Measurements from ENCODE around the gene CES3. TPM values are rescaled to one million over a fixed set of nuclear protein-coding genes. Genes with fewer than 3 reads are reported as not detected.

The CES3 gene
- total RNA-seq, 3 donors from 2014 or later = 0.29 to 5.9 (median 2.1) TPM

DNA sequence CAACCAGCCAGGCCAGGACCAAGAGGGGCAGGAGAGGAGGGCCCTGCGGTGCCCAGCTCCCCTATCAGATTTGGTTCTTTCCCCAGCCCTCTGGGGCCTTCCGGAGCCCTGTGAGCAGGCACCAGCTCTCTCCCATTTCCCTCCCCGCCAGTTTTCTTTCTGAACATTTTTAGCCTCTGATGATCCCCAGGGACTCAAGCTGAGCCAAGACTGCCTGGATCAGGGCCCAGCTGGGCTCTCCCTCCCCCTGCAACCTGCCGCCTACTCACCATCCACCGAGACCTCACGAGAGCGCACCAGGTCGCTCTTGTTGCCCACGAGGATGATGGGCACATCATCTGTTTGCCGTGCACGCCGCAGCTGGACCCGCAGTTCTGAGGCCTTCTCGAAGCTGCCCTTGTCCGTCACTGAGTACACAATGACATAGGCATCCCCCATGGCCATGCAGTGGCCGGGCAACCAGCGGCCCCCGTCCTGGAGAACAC is 37.8 kb upstream of the CES3 start:
- peaks cover 0 to 14% of the 10 kb centered on the region in 2 donors for H3K27me3 ChIP-seq
- H3K9me3 ChIP-seq = no peaks in the 10 kb centered on the region
- DNase-seq (ENCODE audit: low spot score in 2 of 2) = no peak
- H3K27ac ChIP-seq = peak overlapping the region in 1 of 2 donors; percentile 52
- H3K4me3 ChIP-seq = peak overlapping the region; percentile 45 to 70 (median 51)
- intact Hi-C loops (cut with DNase I; ENCODE audit: low total_unique reads) = no loop called here
- H3K4me1 ChIP-seq = peaks cover 0 to 6% of the 10 kb centered on the region in 2 donors
- TF ChIP-seq POLR2A (IDR thresholded peaks at IDR 0.05) (no peak), POLR2AphosphoS5 (IDR thresholded peaks at IDR 0.05) (peak in 1 of 3 donors; percentile 10)
- H3K36me3 ChIP-seq = no peaks in the 10 kb centered on the region

DNA sequence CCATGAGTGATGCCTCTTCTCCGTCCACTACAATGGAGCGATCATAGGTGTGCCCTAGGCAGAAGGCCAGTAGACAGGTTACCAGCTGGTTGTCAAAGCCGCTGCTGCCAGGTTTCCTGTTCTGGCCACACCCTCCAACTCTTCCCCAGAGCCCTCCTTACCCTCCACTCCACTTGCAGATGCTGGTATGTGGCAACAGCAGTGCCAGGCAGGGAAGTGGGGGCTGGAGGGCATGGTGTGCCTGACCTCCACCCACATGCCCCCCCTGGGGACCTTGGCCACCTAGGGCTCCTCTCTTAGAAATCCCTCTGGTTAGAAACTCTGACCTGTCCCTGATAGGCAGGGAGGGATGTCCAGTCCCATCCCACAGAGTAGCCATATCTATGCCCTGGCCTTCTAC is 37.2 kb upstream of the CES3 start:
- Histone ChIP-seq H3K4me3 (peak overlapping the region; percentile 45 to 70 (median 51)), H3K27ac (peak overlapping the region in 1 of 2 donors; percentile 12), H3K36me3 (no peaks in the 10 kb centered on the region), H3K9me3 (no peaks in the 10 kb centered on the region), H3K27me3 (peaks cover 0 to 14% of the 10 kb centered on the region in 2 donors), H3K4me1 (peaks cover 0 to 6% of the 10 kb centered on the region in 2 donors)
- TF ChIP-seq, protein P1, sequence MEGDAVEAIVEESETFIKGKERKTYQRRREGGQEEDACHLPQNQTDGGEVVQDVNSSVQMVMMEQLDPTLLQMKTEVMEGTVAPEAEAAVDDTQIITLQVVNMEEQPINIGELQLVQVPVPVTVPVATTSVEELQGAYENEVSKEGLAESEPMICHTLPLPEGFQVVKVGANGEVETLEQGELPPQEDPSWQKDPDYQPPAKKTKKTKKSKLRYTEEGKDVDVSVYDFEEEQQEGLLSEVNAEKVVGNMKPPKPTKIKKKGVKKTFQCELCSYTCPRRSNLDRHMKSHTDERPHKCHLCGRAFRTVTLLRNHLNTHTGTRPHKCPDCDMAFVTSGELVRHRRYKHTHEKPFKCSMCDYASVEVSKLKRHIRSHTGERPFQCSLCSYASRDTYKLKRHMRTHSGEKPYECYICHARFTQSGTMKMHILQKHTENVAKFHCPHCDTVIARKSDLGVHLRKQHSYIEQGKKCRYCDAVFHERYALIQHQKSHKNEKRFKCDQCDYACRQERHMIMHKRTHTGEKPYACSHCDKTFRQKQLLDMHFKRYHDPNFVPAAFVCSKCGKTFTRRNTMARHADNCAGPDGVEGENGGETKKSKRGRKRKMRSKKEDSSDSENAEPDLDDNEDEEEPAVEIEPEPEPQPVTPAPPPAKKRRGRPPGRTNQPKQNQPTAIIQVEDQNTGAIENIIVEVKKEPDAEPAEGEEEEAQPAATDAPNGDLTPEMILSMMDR (IDR thresholded peaks at IDR 0.05) = no peak
- TF ChIP-seq POLR2A (IDR thresholded peaks at IDR 0.05) (no peak), POLR2AphosphoS5 (IDR thresholded peaks at IDR 0.05) (no peak)
- intact Hi-C loops (cut with DNase I; ENCODE audit: low total_unique reads) = no loop called here
- DNase-seq (ENCODE audit: low spot score in 2 of 2) = no peak

DNA sequence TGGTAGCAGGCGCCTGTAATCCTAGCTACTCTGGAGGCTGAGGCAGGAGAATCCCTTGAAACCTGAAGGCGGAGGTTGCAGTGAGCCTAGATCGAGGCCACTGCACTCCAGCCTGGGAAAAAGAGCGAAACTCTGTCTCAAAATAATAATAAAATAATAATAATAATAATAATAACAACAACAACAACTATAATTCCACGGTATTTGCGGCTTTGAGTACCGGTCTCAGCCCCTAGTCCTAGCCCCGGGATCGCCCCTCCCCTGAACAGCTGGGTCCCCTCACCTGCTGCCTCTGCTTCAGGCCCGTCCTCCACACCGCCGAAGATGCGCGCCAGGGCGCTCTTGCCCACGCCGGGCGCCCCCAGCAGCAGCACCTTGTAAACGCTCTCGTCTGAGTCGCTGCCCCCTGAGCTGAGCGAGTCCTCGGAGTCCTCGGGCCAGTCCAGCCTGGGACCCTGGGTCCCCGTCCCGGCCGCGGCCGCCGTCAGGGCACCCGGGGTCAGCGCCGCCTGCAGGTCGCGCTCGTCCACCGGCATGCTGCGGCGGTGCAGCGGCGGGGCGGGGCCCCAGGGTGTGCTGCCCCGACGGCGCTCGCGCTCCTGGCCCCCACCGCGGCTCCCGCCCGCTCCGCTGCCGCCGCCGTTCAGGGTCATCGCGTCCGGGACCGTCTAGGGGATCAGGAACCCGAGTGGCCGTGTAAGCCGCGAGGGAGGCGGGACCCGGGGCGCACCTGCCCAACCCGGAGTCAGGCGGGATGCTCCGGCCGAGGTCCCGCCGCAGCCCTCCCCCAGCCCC is 36.3 kb upstream of the CES3 start:
- intact Hi-C loops (cut with DNase I; ENCODE audit: low total_unique reads) = no loop called here
- TF ChIP-seq, protein P1 (IDR thresholded peaks at IDR 0.05) = peak in 1 of 3 donors; percentile 37
- TF ChIP-seq POLR2AphosphoS5 (IDR thresholded peaks at IDR 0.05) (no peak), POLR2A (IDR thresholded peaks at IDR 0.05) (no peak)

DNA sequence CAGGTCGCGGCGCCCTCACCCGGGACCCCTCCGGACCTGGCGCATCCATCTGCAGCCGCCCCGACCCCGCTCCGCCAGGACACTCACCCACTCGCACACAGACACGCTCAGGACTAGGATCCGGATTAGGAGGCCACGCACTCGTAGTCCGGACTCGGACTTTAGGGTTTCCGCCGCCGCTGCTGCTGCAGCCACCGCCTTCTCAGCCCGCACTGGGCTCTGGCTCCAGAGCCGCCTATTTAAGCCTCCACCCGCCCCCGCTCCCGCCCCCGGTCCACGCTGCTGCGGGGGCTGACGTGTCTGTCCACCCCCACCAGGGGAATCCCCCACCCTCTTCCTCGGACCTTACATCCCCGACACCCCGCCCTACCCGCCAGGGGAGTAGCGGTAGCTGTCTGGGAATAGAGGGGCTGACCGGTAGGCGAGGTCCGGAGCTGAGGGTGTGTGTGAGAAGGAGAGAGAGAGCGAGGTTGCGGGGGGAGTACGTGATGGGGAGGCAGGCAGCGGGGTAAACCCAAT is 35.7 kb upstream of the CES3 start, which contains the start of gene RRAD:
TSS of gene RRAD (minus strand) at position 214 of the 519 bp plus-strand sequence. CDS start 356 bp downstream, outside the sequence.
- H3K27ac ChIP-seq = peak within 1 kb of the TSS; percentile 17 to 74
- TF ChIP-seq POLR2A (IDR thresholded peaks at IDR 0.05) (no peak), POLR2AphosphoS5 (IDR thresholded peaks at IDR 0.05) (no peak)
- TF ChIP-seq, protein P1 (IDR thresholded peaks at IDR 0.05) = no peak
- H3K36me3 ChIP-seq = no peaks in the 10 kb centered on the region
- peaks cover 0 to 6% of the 10 kb centered on the region in 2 donors for H3K4me1 ChIP-seq
- H3K4me3 ChIP-seq = peak within 1 kb of the TSS; percentile 45 to 70 (median 51)
- no peak for DNase-seq (ENCODE audit: low spot score in 2 of 2)
- intact Hi-C loops (cut with DNase I; ENCODE audit: low total_unique reads) = no loop called here
- H3K9me3 ChIP-seq = no peaks in the 10 kb centered on the region
- H3K27me3 ChIP-seq = peaks cover 0 to 4% of the 10 kb centered on the region in 2 donors

More for the DNA sequence above, 36.3 kb upstream of the CES3 start:
- H3K36me3 ChIP-seq = no peaks in the 10 kb centered on the region
- H3K9me3 ChIP-seq = no peaks in the 10 kb centered on the region
- no peak for DNase-seq (ENCODE audit: low spot score in 2 of 2)
- H3K4me1 ChIP-seq = peaks cover 0 to 6% of the 10 kb centered on the region in 2 donors
- H3K27me3 ChIP-seq = peaks cover 0 to 9% of the 10 kb centered on the region in 2 donors
- peak overlapping the region; percentile 45 to 70 (median 51) for H3K4me3 ChIP-seq
- peak overlapping the region; percentile 13 to 74 for H3K27ac ChIP-seq

DNA sequence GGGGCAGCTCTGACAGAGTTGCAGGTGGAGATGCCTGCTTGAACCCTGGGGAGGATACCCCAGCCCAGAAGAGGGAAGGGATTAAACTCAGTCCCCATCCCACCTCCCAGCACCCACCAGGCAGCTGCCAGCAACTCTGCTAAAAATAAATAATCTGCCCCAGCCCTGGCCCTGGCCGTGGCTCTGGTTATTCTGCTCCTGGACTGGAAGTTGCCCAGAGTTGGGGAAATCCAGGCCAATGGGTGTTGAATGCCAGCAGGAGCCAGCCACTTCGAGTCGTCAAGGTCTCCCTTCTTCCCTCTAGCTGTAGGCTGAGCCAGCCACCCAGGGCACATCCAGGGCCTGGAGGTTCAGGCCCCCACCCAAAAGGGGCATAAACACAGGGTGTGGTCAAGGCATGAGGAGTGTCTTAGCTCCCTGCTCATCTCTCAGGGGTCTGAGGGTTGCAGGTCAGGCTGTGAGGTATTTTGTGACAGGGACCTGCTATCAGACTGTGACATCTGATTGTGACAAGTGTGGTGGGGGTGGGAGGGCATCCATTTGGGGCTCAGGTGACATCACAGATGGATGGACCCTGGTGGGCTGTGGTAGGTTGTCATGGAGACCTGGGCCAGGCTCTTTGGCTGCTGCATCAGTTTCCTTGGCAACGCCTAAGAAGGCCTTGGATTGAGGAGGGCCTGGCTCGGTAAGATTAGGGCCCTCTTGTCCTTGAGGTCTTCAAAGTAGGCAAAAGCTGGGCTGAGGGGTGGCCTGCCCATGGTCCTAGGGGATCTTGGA is 34.7 kb upstream of the CES3 start:
- H3K9me3 ChIP-seq = no peaks in the 10 kb centered on the region
- intact Hi-C loops (cut with DNase I; ENCODE audit: low total_unique reads) = no loop called here
- H3K4me3 ChIP-seq = peak overlapping the region in 1 of 3 donors; percentile 1
- TF ChIP-seq, protein P1 (IDR thresholded peaks at IDR 0.05) = no peak
- TF ChIP-seq POLR2A (IDR thresholded peaks at IDR 0.05) (no peak), POLR2AphosphoS5 (IDR thresholded peaks at IDR 0.05) (no peak)
- no peaks in the 10 kb centered on the region for H3K36me3 ChIP-seq
- H3K27me3 ChIP-seq = peaks cover 0 to 4% of the 10 kb centered on the region in 2 donors
- peak overlapping the region; percentile 17 to 74 for H3K27ac ChIP-seq
- peaks cover 0 to 6% of the 10 kb centered on the region in 2 donors for H3K4me1 ChIP-seq
- DNase-seq (ENCODE audit: low spot score in 2 of 2) = no peak

Data from breast epithelium (tissue), 4 donors.